ENCODE measurements around the gene CLRN1. TPM values are rescaled to one million over a fixed set of nuclear protein-coding genes. Genes with fewer than 3 reads are reported as not detected.

CLRN1 gene
- total and polyA plus RNA-seq, 9 of the 15 experiments (the other 6 are each of a cell fraction or from before 2014, with no cell fraction given) = not detected

- H3K9me1 ChIP-seq (ENCODE audit: control insufficient read depth, insufficient read depth, low read length) = no peaks in the 10 kb centered on the region
- H3K36me3 ChIP-seq (ENCODE audit: control insufficient read depth, insufficient read depth, low read length) = no peaks in the 10 kb centered on the region
- H3K4me1 ChIP-seq (replicated peaks in 1 of 2; ENCODE audit: control insufficient read depth in 2 of 2, insufficient read depth in 2 of 2, low read length in 2 of 2) = no peaks in the 10 kb centered on the region
- intact Hi-C loops (cut with micrococcal nuclease) = no loop called here
- ChIA-PET CTCF (ENCODE audit: low intra/inter-chr PET ratio) (no interaction called here), POLR2A (interaction anchor here (1.1 to 1.3 kb wide), 2 partner anchors 13 to 16 kb away, joined by 3 read pairs; no protein-coding TSS in a partner anchor)
- H3K4me2 ChIP-seq (ENCODE audit: insufficient read depth, low read length) = no peak overlapping the region
- H4K20me1 ChIP-seq (replicated peaks; ENCODE audit: control insufficient read depth, insufficient read depth, low read length) = no peaks in the 10 kb centered on the region
- no peak overlapping the region for H3K27ac ChIP-seq (ENCODE audit: extremely low read depth, low read depth, low read length)
- H2AFZ ChIP-seq (ENCODE audit: low read depth, low read length) = no peak overlapping the region
- ATAC-seq (no peak), DNase-seq (ENCODE audit: extremely low read depth in 1 of 4, low spot score in 3 of 4) (no peak), FAIRE-seq (no peak)
- in situ Hi-C loops (cut with MboI) = no loop called here
- H3K9ac ChIP-seq (ENCODE audit: insufficient read depth in 1 of 2, low read depth in 2 of 2, low read length in 2 of 2) = no peak overlapping the region
- BruUV-seq (replicated peaks) = no TSS peak
- H3K27me3 ChIP-seq (ENCODE audit: control insufficient read depth in 2 of 2, insufficient read depth in 2 of 2, low read length in 2 of 2) = peaks cover 0 to 12% of the 10 kb centered on the region in 2 experiments; a peak in 3 of 5 replicates
- no peaks in the 10 kb centered on the region for H3K9me3 ChIP-seq (replicated peaks; ENCODE audit: control insufficient read depth, insufficient read depth, low read depth, low read length)
- H3K4me3 ChIP-seq = no peak overlapping the region
- H3K79me2 ChIP-seq (ENCODE audit: control insufficient read depth, insufficient read depth, low read length) = no peaks in the 10 kb centered on the region
- 0% methylated on average over 7 of the region's 7 CpGs for WGBS (ENCODE audit: insufficient coverage, low coverage, missing lambda C conversion rate)
- no peak for TF ChIP-seq GATA2 (CRISPR knock-in tag; IDR thresholded peaks at IDR 0.05)
- no peak for TF ChIP-seq ZNF253 (CRISPR knock-in tag; conservative IDR thresholded peaks at IDR 0.05)
- TF ChIP-seq ZFP1 (CRISPR knock-in tag; IDR thresholded peaks at IDR 0.05) = no peak
- TF ChIP-seq ZBTB33 (CRISPR knock-in tag; IDR thresholded peaks at IDR 0.05) = no peak
- TF ChIP-seq, protein P1, sequence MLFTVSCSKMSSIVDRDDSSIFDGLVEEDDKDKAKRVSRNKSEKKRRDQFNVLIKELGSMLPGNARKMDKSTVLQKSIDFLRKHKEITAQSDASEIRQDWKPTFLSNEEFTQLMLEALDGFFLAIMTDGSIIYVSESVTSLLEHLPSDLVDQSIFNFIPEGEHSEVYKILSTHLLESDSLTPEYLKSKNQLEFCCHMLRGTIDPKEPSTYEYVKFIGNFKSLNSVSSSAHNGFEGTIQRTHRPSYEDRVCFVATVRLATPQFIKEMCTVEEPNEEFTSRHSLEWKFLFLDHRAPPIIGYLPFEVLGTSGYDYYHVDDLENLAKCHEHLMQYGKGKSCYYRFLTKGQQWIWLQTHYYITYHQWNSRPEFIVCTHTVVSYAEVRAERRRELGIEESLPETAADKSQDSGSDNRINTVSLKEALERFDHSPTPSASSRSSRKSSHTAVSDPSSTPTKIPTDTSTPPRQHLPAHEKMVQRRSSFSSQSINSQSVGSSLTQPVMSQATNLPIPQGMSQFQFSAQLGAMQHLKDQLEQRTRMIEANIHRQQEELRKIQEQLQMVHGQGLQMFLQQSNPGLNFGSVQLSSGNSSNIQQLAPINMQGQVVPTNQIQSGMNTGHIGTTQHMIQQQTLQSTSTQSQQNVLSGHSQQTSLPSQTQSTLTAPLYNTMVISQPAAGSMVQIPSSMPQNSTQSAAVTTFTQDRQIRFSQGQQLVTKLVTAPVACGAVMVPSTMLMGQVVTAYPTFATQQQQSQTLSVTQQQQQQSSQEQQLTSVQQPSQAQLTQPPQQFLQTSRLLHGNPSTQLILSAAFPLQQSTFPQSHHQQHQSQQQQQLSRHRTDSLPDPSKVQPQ (CRISPR knock-in tag; IDR thresholded peaks at IDR 0.05; ENCODE audit: borderline replicate concordance) = no peak
- TF ChIP-seq, protein P2, sequence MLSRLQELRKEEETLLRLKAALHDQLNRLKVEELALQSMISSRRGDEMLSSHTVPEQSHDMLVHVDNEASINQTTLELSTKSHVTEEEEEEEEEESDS (CRISPR knock-in tag; IDR thresholded peaks at IDR 0.05) = no peak
- TF ChIP-seq FOXP1 (CRISPR knock-in tag; IDR thresholded peaks at IDR 0.05) = no peak
- TF ChIP-seq, protein P3, sequence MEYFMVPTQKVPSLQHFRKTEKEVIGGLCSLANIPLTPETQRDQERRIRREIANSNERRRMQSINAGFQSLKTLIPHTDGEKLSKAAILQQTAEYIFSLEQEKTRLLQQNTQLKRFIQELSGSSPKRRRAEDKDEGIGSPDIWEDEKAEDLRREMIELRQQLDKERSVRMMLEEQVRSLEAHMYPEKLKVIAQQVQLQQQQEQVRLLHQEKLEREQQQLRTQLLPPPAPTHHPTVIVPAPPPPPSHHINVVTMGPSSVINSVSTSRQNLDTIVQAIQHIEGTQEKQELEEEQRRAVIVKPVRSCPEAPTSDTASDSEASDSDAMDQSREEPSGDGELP (CRISPR knock-in tag; IDR thresholded peaks at IDR 0.05; ENCODE audit: borderline replicate concordance) = no peak
- TF ChIP-seq EP400 (IDR thresholded peaks at IDR 0.05) = no peak
- TF ChIP-seq, protein P4, sequence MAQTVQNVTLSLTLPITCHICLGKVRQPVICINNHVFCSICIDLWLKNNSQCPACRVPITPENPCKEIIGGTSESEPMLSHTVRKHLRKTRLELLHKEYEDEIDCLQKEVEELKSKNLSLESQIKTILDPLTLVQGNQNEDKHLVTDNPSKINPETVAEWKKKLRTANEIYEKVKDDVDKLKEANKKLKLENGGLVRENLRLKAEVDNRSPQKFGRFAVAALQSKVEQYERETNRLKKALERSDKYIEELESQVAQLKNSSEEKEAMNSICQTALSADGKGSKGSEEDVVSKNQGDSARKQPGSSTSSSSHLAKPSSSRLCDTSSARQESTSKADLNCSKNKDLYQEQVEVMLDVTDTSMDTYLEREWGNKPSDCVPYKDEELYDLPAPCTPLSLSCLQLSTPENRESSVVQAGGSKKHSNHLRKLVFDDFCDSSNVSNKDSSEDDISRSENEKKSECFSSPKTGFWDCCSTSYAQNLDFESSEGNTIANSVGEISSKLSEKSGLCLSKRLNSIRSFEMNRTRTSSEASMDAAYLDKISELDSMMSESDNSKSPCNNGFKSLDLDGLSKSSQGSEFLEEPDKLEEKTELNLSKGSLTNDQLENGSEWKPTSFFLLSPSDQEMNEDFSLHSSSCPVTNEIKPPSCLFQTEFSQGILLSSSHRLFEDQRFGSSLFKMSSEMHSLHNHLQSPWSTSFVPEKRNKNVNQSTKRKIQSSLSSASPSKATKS (CRISPR knock-in tag; IDR thresholded peaks at IDR 0.05) = no peak
- TF ChIP-seq, protein P5, sequence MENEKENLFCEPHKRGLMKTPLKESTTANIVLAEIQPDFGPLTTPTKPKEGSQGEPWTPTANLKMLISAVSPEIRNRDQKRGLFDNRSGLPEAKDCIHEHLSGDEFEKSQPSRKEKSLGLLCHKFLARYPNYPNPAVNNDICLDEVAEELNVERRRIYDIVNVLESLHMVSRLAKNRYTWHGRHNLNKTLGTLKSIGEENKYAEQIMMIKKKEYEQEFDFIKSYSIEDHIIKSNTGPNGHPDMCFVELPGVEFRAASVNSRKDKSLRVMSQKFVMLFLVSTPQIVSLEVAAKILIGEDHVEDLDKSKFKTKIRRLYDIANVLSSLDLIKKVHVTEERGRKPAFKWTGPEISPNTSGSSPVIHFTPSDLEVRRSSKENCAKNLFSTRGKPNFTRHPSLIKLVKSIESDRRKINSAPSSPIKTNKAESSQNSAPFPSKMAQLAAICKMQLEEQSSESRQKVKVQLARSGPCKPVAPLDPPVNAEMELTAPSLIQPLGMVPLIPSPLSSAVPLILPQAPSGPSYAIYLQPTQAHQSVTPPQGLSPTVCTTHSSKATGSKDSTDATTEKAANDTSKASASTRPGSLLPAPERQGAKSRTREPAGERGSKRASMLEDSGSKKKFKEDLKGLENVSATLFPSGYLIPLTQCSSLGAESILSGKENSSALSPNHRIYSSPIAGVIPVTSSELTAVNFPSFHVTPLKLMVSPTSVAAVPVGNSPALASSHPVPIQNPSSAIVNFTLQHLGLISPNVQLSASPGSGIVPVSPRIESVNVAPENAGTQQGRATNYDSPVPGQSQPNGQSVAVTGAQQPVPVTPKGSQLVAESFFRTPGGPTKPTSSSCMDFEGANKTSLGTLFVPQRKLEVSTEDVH (IDR thresholded peaks at IDR 0.05; ENCODE audit: low read depth, partially characterized antibody) = no peak
- TF ChIP-seq ARHGAP35 (IDR thresholded peaks at IDR 0.05; ENCODE audit: partially characterized antibody) = no peak
Observed at GRCh38 chr3:150917951-150918350, 54.6 kb downstream of the CLRN1 start.

Data from K562 (cell line).